ENCODE results near the gene POLE.

The POLE gene

DNA sequence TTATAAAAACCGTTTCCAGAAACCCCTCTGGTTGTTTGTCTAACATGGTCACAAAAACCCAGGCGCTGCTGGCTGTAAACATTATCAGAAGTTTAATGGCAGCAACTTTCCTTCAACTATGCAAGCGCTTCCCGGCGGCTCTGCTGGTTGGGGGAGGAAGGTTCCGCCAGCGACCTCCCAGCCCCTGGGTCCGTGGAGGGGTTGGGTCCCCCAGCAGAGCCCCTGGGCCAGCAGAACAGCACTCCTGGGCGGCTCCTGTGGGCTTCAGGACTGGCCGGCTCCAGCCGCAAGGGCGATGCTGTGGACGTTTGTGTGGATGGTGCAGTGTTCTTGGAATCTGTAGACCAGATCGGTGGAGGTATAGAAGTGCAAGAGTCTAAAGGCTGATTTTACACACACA, 102.7 kb downstream of the POLE start:
- no peaks in the 10 kb centered on the region for H3K9me3 Mint-ChIP-seq
- no peaks in the 10 kb centered on the region for H3K4me1 Mint-ChIP-seq (ENCODE audit: low read depth)
- no peak overlapping the region for H3K27ac Mint-ChIP-seq
- no peak overlapping the region for H3K4me3 Mint-ChIP-seq
- intact Hi-C loops (cut with micrococcal nuclease) = no loop called here
- H3K27me3 Mint-ChIP-seq = peaks cover 10% of the 10 kb centered on the region
- peaks cover 53% of the 10 kb centered on the region for H3K36me3 Mint-ChIP-seq (ENCODE audit: low read depth)

DNA sequence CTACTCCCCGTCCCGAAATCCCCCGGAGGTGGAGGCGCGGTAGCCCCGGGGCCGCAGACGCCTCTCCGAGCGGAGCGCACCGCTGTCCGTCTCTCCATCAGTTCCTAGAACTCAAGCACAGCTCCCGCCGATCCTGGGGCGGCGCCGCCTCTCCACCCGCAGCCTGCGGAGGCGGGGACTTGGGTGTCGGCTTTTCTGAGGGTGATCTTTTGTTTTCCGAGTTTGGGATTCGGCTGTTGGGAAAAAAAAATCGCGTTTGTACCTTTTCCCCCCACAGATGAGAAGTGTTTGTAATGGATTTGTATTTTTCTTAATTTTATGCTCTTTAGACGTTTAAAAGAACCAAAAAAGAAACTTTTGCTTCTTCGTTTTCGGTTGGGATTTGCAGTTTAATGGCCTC, 103.4 kb downstream of the POLE start:
- intact Hi-C loops (cut with micrococcal nuclease) = no loop called here
- Mint-ChIP-seq H3K36me3 (ENCODE audit: low read depth) (peaks cover 60% of the 10 kb centered on the region), H3K4me1 (ENCODE audit: low read depth) (no peaks in the 10 kb centered on the region), H3K27me3 (peaks cover 6% of the 10 kb centered on the region), H3K9me3 (no peaks in the 10 kb centered on the region), H3K4me3 (no peak overlapping the region), H3K27ac (no peak overlapping the region)

DNA sequence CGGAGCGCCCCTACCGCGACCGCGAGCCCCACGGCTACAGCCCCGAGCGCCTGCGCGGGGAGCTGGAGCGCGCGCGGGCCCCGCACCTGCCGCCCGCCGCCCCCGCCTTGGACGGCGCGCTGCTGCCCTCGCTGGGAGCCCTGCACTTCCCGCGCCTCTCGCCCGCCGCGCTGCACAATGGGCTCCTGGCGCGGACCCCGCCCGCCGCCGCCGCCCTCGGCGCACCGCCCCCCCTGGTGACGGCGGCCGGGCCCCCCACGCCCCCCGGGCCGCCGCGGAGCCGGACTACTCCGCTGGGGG, 103.8 kb downstream of the POLE start:
- Mint-ChIP-seq H3K27me3 (peaks cover 5% of the 10 kb centered on the region), H3K4me3 (no peak overlapping the region), H3K4me1 (ENCODE audit: low read depth) (no peaks in the 10 kb centered on the region), H3K27ac (no peak overlapping the region), H3K36me3 (ENCODE audit: low read depth) (peaks cover 63% of the 10 kb centered on the region), H3K9me3 (no peaks in the 10 kb centered on the region)
- intact Hi-C loops (cut with micrococcal nuclease) = no loop called here

DNA sequence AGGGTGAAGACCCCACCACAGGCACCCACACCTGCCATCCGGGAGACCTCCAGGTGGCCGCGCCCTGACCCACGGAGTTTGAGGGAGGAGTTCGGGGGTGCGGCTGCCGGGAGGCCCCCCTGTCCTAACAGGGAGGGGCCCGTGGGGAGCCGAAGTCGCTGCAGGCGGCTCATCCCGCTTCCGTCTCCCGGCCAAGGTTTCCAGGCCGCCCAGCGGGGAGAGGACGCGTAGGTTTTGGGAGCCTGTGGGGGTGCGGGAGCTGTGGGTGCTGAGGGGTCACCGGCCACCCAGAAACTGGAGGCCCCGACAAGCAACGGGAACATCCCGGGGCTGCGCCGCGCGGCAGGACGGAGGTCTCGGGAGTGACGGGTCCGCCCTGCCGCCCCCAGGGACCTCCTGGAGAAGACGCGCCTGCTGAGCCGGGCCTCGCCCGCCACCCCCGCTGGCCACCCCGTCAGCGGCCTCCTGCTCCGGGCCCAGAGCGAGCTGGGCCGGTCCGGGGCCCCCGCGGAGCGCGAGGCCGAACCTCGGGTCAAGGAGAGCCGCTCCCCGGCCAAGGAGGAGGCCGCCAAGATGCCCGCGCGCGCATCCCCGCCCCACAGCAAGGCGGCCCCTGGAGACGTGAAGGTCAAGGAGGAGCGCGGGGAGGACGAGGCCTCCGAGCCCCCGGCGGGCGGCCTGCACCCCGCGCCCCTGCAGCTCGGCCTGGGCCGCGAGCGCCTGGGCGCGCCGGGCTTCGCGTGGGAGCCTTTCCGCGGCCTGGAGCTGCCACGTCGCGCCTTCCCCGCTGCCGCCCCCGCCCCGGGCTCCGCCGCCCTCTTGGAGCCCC, 104.3 kb downstream of the POLE start:
- intact Hi-C loops (cut with micrococcal nuclease) = no loop called here
- Mint-ChIP-seq H3K27me3 (peaks cover 5% of the 10 kb centered on the region), H3K4me1 (ENCODE audit: low read depth) (no peaks in the 10 kb centered on the region), H3K27ac (no peak overlapping the region), H3K4me3 (no peak overlapping the region), H3K9me3 (no peaks in the 10 kb centered on the region), H3K36me3 (ENCODE audit: low read depth) (peaks cover 69% of the 10 kb centered on the region)

DNA sequence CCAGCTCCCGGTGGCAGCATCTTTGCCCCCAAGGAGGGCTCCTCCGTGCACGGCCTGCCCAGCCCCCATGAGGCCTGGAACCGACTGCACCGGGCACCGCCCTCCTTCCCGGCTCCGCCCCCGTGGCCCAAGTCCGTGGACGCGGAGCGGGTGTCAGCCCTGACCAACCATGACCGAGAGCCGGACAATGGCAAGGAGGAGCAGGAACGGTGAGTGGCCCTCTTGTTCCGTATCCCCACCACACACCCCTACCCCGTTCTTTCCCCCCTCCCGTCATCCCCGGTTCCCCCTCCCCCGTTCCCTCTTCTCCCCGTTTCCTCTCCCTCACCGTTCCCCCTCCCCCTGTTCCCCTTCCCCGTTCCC, 105.1 kb downstream of the POLE start:
- H3K27ac Mint-ChIP-seq = no peak overlapping the region
- H3K4me3 Mint-ChIP-seq = no peak overlapping the region
- peaks cover 3% of the 10 kb centered on the region for H3K27me3 Mint-ChIP-seq
- peaks cover 77% of the 10 kb centered on the region for H3K36me3 Mint-ChIP-seq (ENCODE audit: low read depth)
- H3K9me3 Mint-ChIP-seq = no peaks in the 10 kb centered on the region
- no peaks in the 10 kb centered on the region for H3K4me1 Mint-ChIP-seq (ENCODE audit: low read depth)
- intact Hi-C loops (cut with micrococcal nuclease) = no loop called here

DNA sequence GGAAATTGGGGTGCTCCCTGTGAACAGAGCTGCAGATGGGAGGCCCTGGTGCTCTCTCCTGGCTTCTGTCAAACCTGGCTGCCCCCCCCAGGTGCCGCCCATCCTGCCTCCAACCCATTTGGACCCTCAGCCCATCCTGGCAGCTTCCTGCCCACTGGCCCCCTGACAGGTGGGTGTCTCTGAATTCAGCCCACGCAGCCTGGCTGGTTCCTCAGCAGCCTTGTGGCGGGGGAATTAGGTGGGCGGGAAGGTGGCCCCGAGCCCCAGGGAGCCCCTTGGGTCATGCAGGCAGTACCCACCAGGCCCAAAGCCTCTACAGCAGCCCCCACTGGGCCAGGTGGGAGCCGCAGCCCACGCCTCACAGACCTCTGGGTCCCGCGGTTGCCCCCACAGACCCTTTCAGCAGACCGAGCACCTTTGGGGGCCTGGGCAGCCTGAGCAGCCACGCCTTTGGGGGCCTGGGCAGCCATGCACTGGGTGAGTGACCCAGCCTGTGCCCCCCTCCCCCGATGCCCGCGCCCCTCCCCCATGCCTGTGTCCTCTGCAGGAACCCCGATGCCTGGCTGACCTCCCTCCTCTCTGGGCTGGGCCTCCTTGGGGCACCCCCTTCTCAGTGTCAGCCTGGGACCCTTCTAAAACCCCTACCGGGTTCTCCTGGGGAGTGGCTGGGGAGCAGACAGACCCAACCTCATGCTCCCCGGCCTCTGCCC, 105.6 kb downstream of the POLE start:
- Mint-ChIP-seq H3K4me1 (ENCODE audit: low read depth) (no peaks in the 10 kb centered on the region), H3K27me3 (peaks cover under 1% of the 10 kb centered on the region), H3K4me3 (no peak overlapping the region), H3K36me3 (ENCODE audit: low read depth) (peaks cover 82% of the 10 kb centered on the region), H3K27ac (no peak overlapping the region), H3K9me3 (no peaks in the 10 kb centered on the region)
- intact Hi-C loops (cut with micrococcal nuclease) = no loop called here

DNA sequence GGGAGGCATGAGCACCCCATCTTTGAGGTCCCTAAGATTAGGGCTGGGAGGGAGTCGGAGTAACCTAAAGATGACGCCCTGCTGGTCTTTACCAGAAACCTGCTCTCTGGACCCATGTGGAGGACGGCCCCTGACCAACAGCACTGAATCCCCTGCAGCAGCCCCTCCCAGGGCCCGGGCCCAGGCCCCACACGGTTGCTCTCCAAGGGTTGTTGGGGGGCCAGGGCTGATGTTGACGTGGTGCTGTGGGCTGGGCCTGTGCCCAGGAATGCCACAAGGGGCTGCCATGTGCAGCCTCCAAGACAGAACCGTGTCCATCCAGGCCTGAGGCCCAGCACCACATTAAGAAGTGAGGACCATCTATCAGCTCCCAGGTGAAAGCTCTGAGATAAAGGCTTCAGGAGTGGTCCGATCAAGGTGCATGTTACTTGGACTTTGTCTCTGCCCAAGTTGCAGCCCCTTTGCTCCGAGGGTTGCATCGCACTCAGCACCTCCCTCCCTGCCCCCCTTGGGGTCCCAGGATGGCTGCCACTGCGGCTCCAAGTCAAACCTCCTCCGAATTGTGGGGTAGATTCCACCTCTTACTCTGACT, 106.3 kb downstream of the POLE start:
- Mint-ChIP-seq H3K4me3 (no peak overlapping the region), H3K27ac (no peak overlapping the region), H3K9me3 (no peaks in the 10 kb centered on the region), H3K36me3 (ENCODE audit: low read depth) (peaks cover 89% of the 10 kb centered on the region), H3K27me3 (no peaks in the 10 kb centered on the region), H3K4me1 (ENCODE audit: low read depth) (no peaks in the 10 kb centered on the region)
- intact Hi-C loops (cut with micrococcal nuclease) = no loop called here

DNA sequence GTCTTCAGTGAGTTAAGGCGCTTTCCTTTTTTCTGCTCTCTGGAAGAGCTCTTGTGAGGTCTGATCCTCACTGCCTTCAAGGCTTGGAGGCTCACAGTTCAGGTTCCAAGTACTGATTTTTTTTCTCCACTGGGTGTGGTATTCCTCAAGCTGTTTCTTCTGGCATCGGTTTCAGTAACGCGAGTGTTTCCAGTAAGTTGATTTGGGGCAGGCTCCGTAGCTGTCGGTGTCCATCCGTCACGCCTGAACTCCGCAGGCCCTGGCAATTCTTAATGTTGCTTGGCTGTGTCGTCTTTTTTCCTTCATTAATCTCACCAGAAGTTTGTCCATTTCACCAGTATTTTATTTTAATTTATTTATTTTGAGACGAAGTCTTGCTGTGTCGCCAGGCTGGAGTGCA, 107.4 kb downstream of the POLE start:
- peaks cover 96% of the 10 kb centered on the region for H3K36me3 Mint-ChIP-seq (ENCODE audit: low read depth)
- no peak overlapping the region for H3K4me3 Mint-ChIP-seq
- intact Hi-C loops (cut with micrococcal nuclease) = no loop called here
- H3K27me3 Mint-ChIP-seq = no peaks in the 10 kb centered on the region
- H3K9me3 Mint-ChIP-seq = no peaks in the 10 kb centered on the region
- H3K27ac Mint-ChIP-seq = no peak overlapping the region
- H3K4me1 Mint-ChIP-seq (ENCODE audit: low read depth) = no peaks in the 10 kb centered on the region

DNA sequence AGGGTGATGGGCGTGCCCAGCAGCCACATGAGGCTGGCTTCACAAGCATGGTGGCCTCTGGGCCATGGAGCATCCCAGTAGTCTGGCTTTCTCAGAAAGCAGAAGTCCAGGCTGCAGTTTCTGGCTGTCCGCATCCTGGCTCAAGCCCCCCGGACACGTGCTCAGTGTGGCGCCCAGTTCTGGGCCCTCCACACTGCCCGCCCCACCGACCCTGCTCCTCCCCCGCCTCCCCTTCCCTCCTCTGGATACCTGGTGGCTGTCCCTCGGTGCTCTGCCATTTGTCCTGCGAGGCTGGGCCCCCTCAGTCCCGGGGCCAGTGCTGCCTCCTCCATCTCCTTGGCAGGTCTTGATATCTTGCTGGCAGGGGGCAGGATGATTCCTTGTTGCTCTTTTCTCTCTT, 108.3 kb downstream of the POLE start:
- Mint-ChIP-seq H3K36me3 (ENCODE audit: low read depth) (peaks cover 96% of the 10 kb centered on the region), H3K27me3 (no peaks in the 10 kb centered on the region), H3K4me1 (ENCODE audit: low read depth) (no peaks in the 10 kb centered on the region), H3K27ac (no peak overlapping the region), H3K4me3 (no peak overlapping the region), H3K9me3 (no peaks in the 10 kb centered on the region)
- intact Hi-C loops (cut with micrococcal nuclease) = no loop called here

DNA sequence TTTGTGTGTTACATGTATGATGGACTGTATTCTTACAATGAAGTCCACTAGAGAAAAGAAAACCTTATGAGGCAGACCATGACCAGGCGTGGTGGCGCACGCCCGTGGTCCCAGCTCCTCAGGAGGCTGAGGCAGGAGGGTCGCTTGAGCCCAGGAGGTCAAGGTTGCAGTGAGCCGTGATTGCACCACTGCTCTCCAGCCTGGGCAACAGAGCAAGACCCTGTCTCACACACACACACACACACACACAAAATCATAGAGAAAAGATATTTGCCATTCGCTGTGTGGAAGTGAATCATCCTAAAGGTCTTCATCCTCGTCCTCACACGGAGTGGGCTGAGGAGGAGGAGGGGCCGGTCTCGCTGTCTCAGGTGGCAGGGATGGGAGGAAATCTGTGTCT, 109.0 kb downstream of the POLE start:
- H3K4me3 Mint-ChIP-seq = no peak overlapping the region
- intact Hi-C loops (cut with micrococcal nuclease) = no loop called here
- no peaks in the 10 kb centered on the region for H3K4me1 Mint-ChIP-seq (ENCODE audit: low read depth)
- peaks cover 98% of the 10 kb centered on the region for H3K36me3 Mint-ChIP-seq (ENCODE audit: low read depth)
- no peak overlapping the region for H3K27ac Mint-ChIP-seq
- no peaks in the 10 kb centered on the region for H3K9me3 Mint-ChIP-seq
- H3K27me3 Mint-ChIP-seq = no peaks in the 10 kb centered on the region

DNA sequence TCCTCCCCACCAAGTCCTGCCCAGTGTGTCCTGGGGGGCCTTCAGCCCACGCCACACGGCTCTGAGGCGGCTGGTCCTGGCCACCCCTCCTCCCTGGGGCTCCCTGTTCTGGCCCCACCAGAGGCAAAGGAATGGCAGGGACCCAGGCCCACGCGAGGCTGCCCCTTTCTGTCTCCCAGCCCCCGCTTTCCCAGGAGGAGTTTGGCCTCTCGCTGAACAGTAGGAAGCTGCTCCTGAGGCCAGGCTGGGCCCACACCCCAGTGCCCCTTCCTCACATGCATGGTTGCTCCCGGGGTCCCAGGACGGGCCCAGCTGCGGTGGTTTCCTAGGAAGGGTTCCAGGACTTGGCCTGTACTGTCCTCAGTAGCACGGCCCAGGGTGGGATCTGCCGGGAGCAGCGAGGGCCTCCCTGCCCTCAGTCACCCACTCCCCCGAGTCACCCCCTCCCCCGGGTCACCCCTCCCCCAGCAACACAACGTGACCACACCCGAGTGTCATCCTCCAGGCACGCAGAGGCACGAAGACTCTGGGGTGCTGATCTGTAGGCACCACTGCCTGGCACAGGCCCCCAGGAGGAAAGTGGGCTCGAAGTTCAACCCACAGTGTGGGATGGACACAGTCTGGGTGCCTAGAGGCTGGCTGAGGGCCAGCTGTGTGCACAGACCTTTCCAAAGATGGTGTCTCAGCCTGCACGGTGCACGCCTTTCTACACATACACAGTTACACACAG, 109.8 kb downstream of the POLE start:
- Mint-ChIP-seq H3K4me1 (ENCODE audit: low read depth) (no peaks in the 10 kb centered on the region), H3K9me3 (no peaks in the 10 kb centered on the region), H3K36me3 (ENCODE audit: low read depth) (peaks cover 100% of the 10 kb centered on the region), H3K27me3 (no peaks in the 10 kb centered on the region), H3K4me3 (no peak overlapping the region), H3K27ac (no peak overlapping the region)
- intact Hi-C loops (cut with micrococcal nuclease) = no loop called here

DNA sequence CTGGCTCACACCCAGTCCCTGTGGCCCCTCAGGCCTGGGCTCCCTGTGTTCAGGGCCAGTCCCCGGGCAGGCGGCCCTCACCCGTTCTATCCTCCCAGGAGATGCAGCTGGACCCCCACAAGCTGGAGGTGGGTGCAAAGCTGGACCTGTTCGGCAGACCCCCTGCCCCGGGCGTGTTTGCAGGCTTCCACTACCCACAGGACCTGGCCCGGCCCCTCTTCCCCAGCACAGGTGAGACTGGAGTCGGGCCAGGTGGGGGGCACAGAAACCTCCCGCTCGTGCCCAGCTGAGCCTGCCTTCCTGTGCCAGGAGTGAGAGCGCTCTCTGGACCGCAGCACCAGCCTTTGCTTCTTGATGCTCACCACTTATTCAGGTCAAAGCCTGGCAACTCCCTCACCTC, 110.4 kb downstream of the POLE start:
- Mint-ChIP-seq H3K4me1 (ENCODE audit: low read depth) (no peaks in the 10 kb centered on the region), H3K27me3 (no peaks in the 10 kb centered on the region), H3K9me3 (no peaks in the 10 kb centered on the region), H3K27ac (no peak overlapping the region), H3K4me3 (no peak overlapping the region), H3K36me3 (ENCODE audit: low read depth) (peaks cover 100% of the 10 kb centered on the region)
- intact Hi-C loops (cut with micrococcal nuclease) = no loop called here

DNA sequence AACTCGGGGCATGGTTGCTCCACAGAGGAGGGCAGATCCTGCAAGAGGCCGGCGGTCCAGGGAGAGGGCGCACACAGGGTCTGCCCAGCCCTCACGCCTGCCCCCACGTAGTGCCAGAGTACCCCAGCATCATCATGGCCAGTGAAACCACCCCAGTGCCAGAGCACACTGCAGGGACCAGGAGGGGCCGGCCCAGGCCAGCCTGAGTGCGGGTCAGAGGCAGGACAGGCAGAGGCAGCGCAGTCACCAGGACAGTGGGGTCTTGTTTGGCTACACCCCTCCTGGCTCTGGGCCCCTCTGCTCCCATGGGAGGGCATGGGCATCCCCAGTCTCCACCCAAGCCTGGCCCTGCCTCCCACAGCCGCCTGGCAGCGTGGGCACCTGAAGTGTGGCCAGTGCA, 111.5 kb downstream of the POLE start:
- Mint-ChIP-seq H3K4me1 (ENCODE audit: low read depth) (no peaks in the 10 kb centered on the region), H3K27me3 (no peaks in the 10 kb centered on the region), H3K9me3 (no peaks in the 10 kb centered on the region), H3K36me3 (ENCODE audit: low read depth) (peaks cover 100% of the 10 kb centered on the region), H3K4me3 (no peak overlapping the region), H3K27ac (no peak overlapping the region)
- intact Hi-C loops (cut with micrococcal nuclease) = no loop called here

DNA sequence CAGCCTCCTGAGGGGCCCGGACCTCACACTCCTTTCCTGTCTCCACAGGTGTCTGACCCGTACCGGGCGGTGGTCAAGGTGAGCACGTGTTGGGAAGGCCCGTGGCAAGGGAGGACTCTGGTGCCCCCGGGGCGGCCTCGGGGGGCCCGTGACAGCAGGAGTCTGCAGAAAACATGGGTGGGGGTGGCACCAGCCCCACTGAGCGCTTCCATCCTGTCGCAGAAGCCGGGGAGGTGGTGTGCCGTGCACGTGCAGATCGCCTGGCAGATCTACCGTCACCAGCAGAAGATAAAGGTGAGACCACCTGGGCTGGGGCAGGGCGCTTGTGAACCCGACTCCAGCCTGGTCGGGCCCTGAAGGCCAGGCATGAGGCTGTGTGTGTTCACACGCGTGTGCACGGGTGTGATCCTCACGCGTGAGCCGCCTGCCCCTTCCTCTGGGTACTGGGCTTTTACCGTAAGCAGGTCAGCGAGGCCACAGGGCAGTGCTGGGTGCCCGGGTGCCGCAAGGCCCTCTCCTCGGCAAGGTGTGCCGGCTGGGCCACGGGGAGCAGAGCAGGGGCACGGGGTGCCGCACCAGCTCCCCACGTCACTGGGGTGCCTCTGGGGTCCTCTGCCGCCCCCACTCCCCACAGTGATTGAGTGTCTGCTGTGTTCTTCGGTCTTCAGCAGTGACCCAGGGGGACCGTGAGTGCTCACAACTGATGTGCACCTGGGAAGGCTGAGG, 112.7 kb downstream of the POLE start:
- Mint-ChIP-seq H3K4me3 (no peak overlapping the region), H3K9me3 (no peaks in the 10 kb centered on the region), H3K27ac (no peak overlapping the region), H3K4me1 (ENCODE audit: low read depth) (no peaks in the 10 kb centered on the region), H3K36me3 (ENCODE audit: low read depth) (peaks cover 98% of the 10 kb centered on the region), H3K27me3 (no peaks in the 10 kb centered on the region)
- intact Hi-C loops (cut with micrococcal nuclease) = no loop called here

Data from dendritic cell treated with granulocyte-macrophage colony-stimulating factor and Interleukin-4, amounts not matched to agents 40 ng/mL and 50 ng/mL, for 4 days (primary cell).